Right renal cortex interstitium (tissue), 3 donors: Measurements from ENCODE around the gene NBPF3. TPM values are rescaled to one million over a fixed set of nuclear protein-coding genes. Genes with fewer than 3 reads are reported as not detected.
"Not testable (repeated sequence)": the region's sequence is repeated elsewhere in the genome, so short reads cannot be mapped to it uniquely, and the experiment has no call there.

ENCODE experiments used
- DNase-seq, 3 donors: peaks; one replicate each; pipeline ENCODE4 v3.0.0-alpha.2; 2013; ENCODE audit warnings: low read depth in 3 of 3, low spot score in 2 of 3
- polyA plus RNA-seq, 3 donors: library from polyadenylated mRNA; unstranded; fragments of 120-200 nt; gene quantifications; one replicate each; pipeline ENCODE4 v1.2.1, GENCODE V29; 2013; ENCODE audit not compliant: insufficient read length in 3 of 3

Gene NBPF3
- polyA plus RNA-seq, 3 donors, result 16.9 to 21.2 (median 17.9) TPM

- DNase-seq, result no peak
These were observed 3.2 kb upstream of the NBPF3 start for GRCh38 chr1:21436488-21437340.

GRCh38 chr1:21437341-21437640 lies 2.6 kb upstream of the NBPF3 start:
- no peak for DNase-seq

- not testable (repeated sequence) for DNase-seq
These were observed 1.2 kb upstream of the NBPF3 start for GRCh38 chr1:21438646-21439312.

- no peak for DNase-seq
These were observed 604 bp upstream of the NBPF3 start for GRCh38 chr1:21439345-21439720.

GRCh38 chr1:21440630-21441125 lies 741 bp downstream of the NBPF3 start:
- not testable (repeated sequence) for DNase-seq

- not testable (repeated sequence) for DNase-seq
These were observed 6.7 kb downstream of the NBPF3 start for GRCh38 chr1:21446647-21447046.

- DNase-seq, result no peak
These were observed 7.4 kb downstream of the NBPF3 start for GRCh38 chr1:21447311-21447710.

- DNase-seq, result no peak
These were observed 10.0 kb downstream of the NBPF3 start for GRCh38 chr1:21449906-21450305.

- DNase-seq, result no peak
These were observed 11.3 kb downstream of the NBPF3 start for GRCh38 chr1:21451212-21451611.

GRCh38 chr1:21451981-21452411 lies 12.1 kb downstream of the NBPF3 start:
- DNase-seq, result no peak

- not testable (repeated sequence) for DNase-seq
These were observed 14.2 kb downstream of the NBPF3 start for GRCh38 chr1:21453964-21454614.

- not testable (repeated sequence) for DNase-seq
These were observed 15.0 kb downstream of the NBPF3 start for GRCh38 chr1:21454904-21455303.

- DNase-seq, result no peak
These were observed 17.7 kb downstream of the NBPF3 start for GRCh38 chr1:21457654-21458053.

GRCh38 chr1:21465127-21465526 lies 25.2 kb downstream of the NBPF3 start:
- DNase-seq, result not testable (repeated sequence)

GRCh38 chr1:21467946-21468345 lies 28.0 kb downstream of the NBPF3 start:
- not testable (repeated sequence) for DNase-seq

- DNase-seq, result no peak
These were observed 28.7 kb downstream of the NBPF3 start for GRCh38 chr1:21468599-21468998.

GRCh38 chr1:21469581-21469980 lies 29.6 kb downstream of the NBPF3 start:
- no peak for DNase-seq

GRCh38 chr1:21472861-21473260 lies 32.9 kb downstream of the NBPF3 start:
- no peak for DNase-seq

- DNase-seq, result no peak
These were observed 38.4 kb downstream of the NBPF3 start for GRCh38 chr1:21478356-21478755.

GRCh38 chr1:21483881-21484280 lies 43.9 kb downstream of the NBPF3 start:
- not testable (repeated sequence) for DNase-seq

GRCh38 chr1:21489146-21489545 lies 49.2 kb downstream of the NBPF3 start:
- DNase-seq, result no peak
